Endothelial cell of umbilical vein (primary cell): ENCODE results near the gene ATP8A2. TPM values are rescaled to one million over a fixed set of nuclear protein-coding genes. Genes with fewer than 3 reads are reported as not detected.

Source experiments
- BruUV-seq: library from RNA; stranded (reverse); fragments of 400-500 nt; replicated peaks from 2 replicates; lab custom pipeline; 2021; lab: Mats Ljungman, UMichigan
- CTCF ChIA-PET: fragments of 300-600, 350-600 bp; sonication (Branson Sonifier 250); formaldehyde crosslinking; loops from one replicate; lab custom pipeline; 2021; ENCODE audit warnings: antibody characterized with exemption, inconsistent platforms; lab: Charles Lee
- POLR2A ChIA-PET: fragments of 300-600, 350-600 bp; sonication (Branson Sonifier 250); formaldehyde crosslinking; loops from one replicate; lab custom pipeline; 2021; ENCODE audit warnings: antibody characterized with exemption, inconsistent platforms; lab: Charles Lee
- DNase-seq: peaks from one replicate; pipeline ENCODE4 v3.0.0-alpha.2; 2011; ENCODE audit warnings: low read depth, low spot score
- FAIRE-seq: peaks from 2 replicates; lab custom pipeline; 2011; peaks lifted over from hg19 to GRCh38; lab: Jason Lieb, UNC
- H2AFZ ChIP-seq: 2 replicates; pipeline ENCODE4 v1.6.0; 2012; ENCODE audit warnings: low read depth, low read length, control low read depth, inconsistent platforms
- H3K27ac ChIP-seq: 2 replicates; pipeline ENCODE4 v1.5.1; 2011; ENCODE audit warnings: low read depth, mild to moderate bottlenecking, control low read depth, low read length, moderate library complexity; ENCODE audit not compliant: insufficient read depth
- H3K27me3 ChIP-seq, 2 experiments: 2 replicates each; pipeline versions ENCODE4 v1.6.0 to v1.6.1; 2011; ENCODE audit warnings: low read length in 2 of 2, mixed read lengths in 1 of 2; ENCODE audit not compliant: control insufficient read depth in 2 of 2, insufficient read depth in 2 of 2
- H3K36me3 ChIP-seq, 2 experiments: 2 replicates in 1 of 2; 3 replicates in 1 of 2; pipeline ENCODE4 v1.5.1; 2011; ENCODE audit warnings: low read length in 2 of 2, mild to moderate bottlenecking in 1 of 2, moderate library complexity in 1 of 2; ENCODE audit not compliant: control insufficient read depth in 2 of 2, insufficient read depth in 2 of 2; ENCODE audit errors: extremely low read depth in 1 of 2
- H3K4me1 ChIP-seq: 3 replicates; pipeline ENCODE4 v1.5.1; 2011; ENCODE audit warnings: mild to moderate bottlenecking, low read length; ENCODE audit not compliant: control insufficient read depth, insufficient read depth; ENCODE audit errors: extremely low read depth
- H3K4me2 ChIP-seq: 2 replicates; pipeline ENCODE4 v1.6.1; 2011; ENCODE audit warnings: low read length, control low read depth, mixed read lengths; ENCODE audit not compliant: insufficient read depth
- H3K4me3 ChIP-seq, 3 experiments: fragments of 200-600 bp in 1 of 3; sonication (generic), shearing (Covaris generic) in 1 of 3; replicated peaks in 1 of 3; 2 replicates each; pipeline ENCODE4 v1.5.1; 2011 to 2016; ENCODE audit warnings: control low read depth in 3 of 3, low read length in 3 of 3, mild to moderate bottlenecking in 2 of 3, inconsistent platforms in 1 of 3, low read depth in 1 of 3, moderate library complexity in 1 of 3; ENCODE audit not compliant: insufficient read depth in 1 of 3
- H3K79me2 ChIP-seq: 2 replicates; pipeline ENCODE4 v1.6.0; 2012; ENCODE audit warnings: low read length, inconsistent platforms; ENCODE audit not compliant: control insufficient read depth, insufficient read depth
- H3K9ac ChIP-seq: replicated peaks from 2 replicates; pipeline ENCODE3; 2011; ENCODE audit warnings: low read length, control low read depth; ENCODE audit not compliant: insufficient read depth; ENCODE audit errors: extremely low read depth
- H3K9me1 ChIP-seq: replicated peaks from 3 replicates; pipeline ENCODE4 v1.6.0; 2011; ENCODE audit warnings: mild to moderate bottlenecking, low read length; ENCODE audit not compliant: control insufficient read depth, insufficient read depth; ENCODE audit errors: extremely low read depth
- H3K9me3 ChIP-seq: replicated peaks from 2 replicates; pipeline ENCODE4 v1.5.1; 2012; ENCODE audit warnings: low read length, inconsistent platforms; ENCODE audit not compliant: control insufficient read depth, insufficient read depth
- H4K20me1 ChIP-seq: replicated peaks from 2 replicates; pipeline ENCODE3; 2011; ENCODE audit warnings: mild to moderate bottlenecking, low read length; ENCODE audit not compliant: control insufficient read depth, insufficient read depth; ENCODE audit errors: extremely low read depth
- CTCF ChIP-seq, 2 donors: IDR thresholded peaks; 1 replicate in 1 of 2; 2 replicates in 1 of 2; pipeline ENCODE4 v1.5.1; 2011; ENCODE audit warnings: low read length in 2 of 2, mild to moderate bottlenecking in 2 of 2, moderate library complexity in 2 of 2, control low read depth in 1 of 2, inconsistent platforms in 1 of 2, low read depth in 1 of 2; ENCODE audit not compliant: insufficient read depth in 1 of 2; ENCODE audit errors: extremely low read depth in 1 of 2
- EZH2 ChIP-seq: IDR thresholded peaks from 2 replicates; pipeline ENCODE4 v1.6.1; 2012; ENCODE audit warnings: borderline replicate concordance, low read depth, mild to moderate bottlenecking, moderate library complexity, low read length, inconsistent platforms; ENCODE audit not compliant: severe bottlenecking
- FOS ChIP-seq: IDR thresholded peaks from 2 replicates; pipeline ENCODE4 v1.6.1; 2011; ENCODE audit warnings: mild to moderate bottlenecking, low read length, moderate library complexity, borderline replicate concordance; ENCODE audit not compliant: insufficient read depth
- GATA2 ChIP-seq: IDR thresholded peaks from 2 replicates; pipeline ENCODE4 v1.7.0; 2011; ENCODE audit warnings: low read depth, mild to moderate bottlenecking, moderate library complexity, mixed read lengths, low read length; ENCODE audit not compliant: insufficient read length, insufficient read depth
- JUN ChIP-seq: IDR thresholded peaks from 2 replicates; pipeline ENCODE4 v1.6.1; 2011; ENCODE audit warnings: borderline replicate concordance, low read depth; ENCODE audit not compliant: insufficient read length, insufficient read depth
- MAX ChIP-seq: IDR thresholded peaks from 2 replicates; pipeline ENCODE4 v1.6.1; 2011; ENCODE audit not compliant: insufficient read depth, insufficient read length
- MYC ChIP-seq: IDR thresholded peaks from one replicate; pipeline ENCODE4 v1.6.1; 2011; ENCODE audit warnings: mild to moderate bottlenecking, low read depth, low read length
- POLR2A ChIP-seq: IDR thresholded peaks from 2 replicates; pipeline ENCODE4 v1.6.1; 2012; ENCODE audit warnings: low read depth, mild to moderate bottlenecking, control low read depth, low read length
- POLR2AphosphoS5 ChIP-seq: IDR thresholded peaks from 2 replicates; pipeline ENCODE4 v1.6.1; 2012; ENCODE audit warnings: low read depth, mild to moderate bottlenecking, control low read depth, low read length, moderate library complexity; ENCODE audit not compliant: insufficient read depth
- dilution Hi-C: fragments of 300-500 bp; cut with MboI; formaldehyde crosslinking; loops from one replicate; pipeline ENCODE4 v1.15.0; 2019; ENCODE audit warnings: low sequenced_read_pairs; ENCODE audit not compliant: extremely low pct_ligation_motif_present
- intact Hi-C: fragments of 100-400 bp; cut with micrococcal nuclease; formaldehyde crosslinking; loops from one replicate; pipeline ENCODE4 v1.10.0; 2022
- polyA plus RNA-seq, 4 experiments: library from polyadenylated mRNA; depleted of rRNA in 3 of 4; stranded (reverse) in 3 of 4; unstranded in 1 of 4; fragments of >200 nt; gene quantifications; 2 replicates each; pipeline versions ENCODE4 v1.2.1 to v1.2.3, GENCODE V29; 2011 to 2012; ENCODE audit warnings: missing spikeins in 1 of 4
- total RNA-seq: library from RNA; stranded (reverse); gene quantifications from 2 replicates; pipeline ENCODE4 v1.2.3, GENCODE V29; 2021

The ATP8A2 gene
- total and polyA plus RNA-seq, 2 donors (not counting 3 experiments of a cell fraction or from before 2014, with no cell fraction given), result 0.11 to 0.49 TPM

- H3K36me3 ChIP-seq, result no peaks in the 10 kb centered on the region
- DNase-seq (no peak), FAIRE-seq (no peak)
- ChIA-PET CTCF (no interaction called here), POLR2A (no interaction called here)
- no peaks in the 10 kb centered on the region for H4K20me1 ChIP-seq
- dilution Hi-C loops (no loop called here), intact Hi-C loops (no loop called here)
- no peaks in the 10 kb centered on the region for H3K9me3 ChIP-seq
- H3K4me2 ChIP-seq, result no peak overlapping the region
- no peak overlapping the region for H3K4me3 ChIP-seq
- H3K27me3 ChIP-seq, result no peaks in the 10 kb centered on the region
- H2AFZ ChIP-seq, result no peak overlapping the region
- H3K79me2 ChIP-seq, result no peaks in the 10 kb centered on the region
- no TSS peak for BruUV-seq
- no peaks in the 10 kb centered on the region for H3K4me1 ChIP-seq
- H3K9ac ChIP-seq, result no peak overlapping the region
- H3K27ac ChIP-seq, result no peak overlapping the region
- H3K9me1 ChIP-seq, result no peaks in the 10 kb centered on the region
- no peak for TF ChIP-seq JUN
- no peak for TF ChIP-seq FOS
- TF ChIP-seq EZH2, result no peak
- no peak for TF ChIP-seq POLR2AphosphoS5
- TF ChIP-seq POLR2A, result no peak
- no peak for TF ChIP-seq MAX
- no peak for TF ChIP-seq MYC
- no peak for TF ChIP-seq CTCF (IDR thresholded peaks at IDR 0.05; ENCODE audit: extremely low read depth in 1 of 2, insufficient read depth in 1 of 2, low read depth in 1 of 2, low read length in 2 of 2)
- no peak for TF ChIP-seq GATA2
These were observed 487.8 kb downstream of the ATP8A2 start for GRCh38 chr13:25859528-25859927.
